Right hindlimb (tissue), 1 donor: ENCODE measurements around the gene TMEM245.
A peak's percentile ranks its signal among the peaks of the same experiment; 100 is the strongest.

ENCODE experiments used
- DNase-seq: peaks from one replicate; pipeline ENCODE4 v3.0.0-alpha.2; 2018

TMEM245 gene

GRCh38 chr9:109119439-109120203 lies at the start of gene TMEM245:
Gene TMEM245, minus strand, starts transcription at chr9:109119947. Its CDS starts 34 bp downstream, at chr9:109119913.
- DNase-seq, result peak; percentile 99

GRCh38 chr9:109168170-109168569 lies 48.4 kb upstream of the TMEM245 start:
- no peak for DNase-seq

- no peak for DNase-seq
Measured at GRCh38 chr9:109167716-109168115, 48.0 kb upstream of the TMEM245 start.

- peak; percentile 49 for DNase-seq
Measured at GRCh38 chr9:109166771-109167601, 47.2 kb upstream of the TMEM245 start, which contains the start of gene FRRS1L. Gene FRRS1L, minus strand, starts transcription at chr9:109167249. Its CDS starts 111 bp downstream, at chr9:109167138.

GRCh38 chr9:109166171-109166770 lies 46.5 kb upstream of the TMEM245 start:
- no peak for DNase-seq

GRCh38 chr9:109164042-109164441 lies 44.3 kb upstream of the TMEM245 start:
- DNase-seq, result no peak

- DNase-seq, result no peak
Measured at GRCh38 chr9:109163194-109163593, 43.4 kb upstream of the TMEM245 start.

GRCh38 chr9:109162677-109163076 lies 42.9 kb upstream of the TMEM245 start:
- no peak for DNase-seq

- DNase-seq, result no peak
Measured at GRCh38 chr9:109161471-109161870, 41.7 kb upstream of the TMEM245 start.

GRCh38 chr9:109159583-109159982 lies 39.8 kb upstream of the TMEM245 start:
- DNase-seq, result no peak

GRCh38 chr9:109158651-109159050 lies 38.9 kb upstream of the TMEM245 start:
- no peak for DNase-seq

- DNase-seq, result no peak
Measured at GRCh38 chr9:109156708-109157107, 37.0 kb upstream of the TMEM245 start.

GRCh38 chr9:109150925-109151545 lies 31.3 kb upstream of the TMEM245 start:
- no peak for DNase-seq

GRCh38 chr9:109149722-109150121 lies 30.0 kb upstream of the TMEM245 start:
- DNase-seq, result no peak

- no peak for DNase-seq
Measured at GRCh38 chr9:109149089-109149488, 29.3 kb upstream of the TMEM245 start.

GRCh38 chr9:109145051-109145450 lies 25.3 kb upstream of the TMEM245 start:
- no peak for DNase-seq

- no peak for DNase-seq
Measured at GRCh38 chr9:109143881-109144562, 24.3 kb upstream of the TMEM245 start.

GRCh38 chr9:109141375-109141774 lies 21.6 kb upstream of the TMEM245 start:
- DNase-seq, result no peak

GRCh38 chr9:109139851-109140250 lies 20.1 kb upstream of the TMEM245 start:
- DNase-seq, result no peak

GRCh38 chr9:109138421-109138820 lies 18.7 kb upstream of the TMEM245 start:
- DNase-seq, result no peak

- DNase-seq, result no peak
Measured at GRCh38 chr9:109134167-109134578, 14.4 kb upstream of the TMEM245 start.

- DNase-seq, result no peak
Measured at GRCh38 chr9:109133533-109133932, 13.8 kb upstream of the TMEM245 start.
